ENCODE measurements around the gene RPL39L. TPM values are rescaled to one million over a fixed set of nuclear protein-coding genes. Genes with fewer than 3 reads are reported as not detected.

The RPL39L gene
- total RNA-seq, 1 experiment from 2014 or later, result 37.7 TPM

GRCh38 chr3:187104342-187104741, 35.0 kb downstream of the RPL39L start:
- CTCF ChIA-PET, result no interaction called here
- no peak for ATAC-seq
- intact Hi-C loops (cut with micrococcal nuclease; ENCODE audit: unreplicated experiment), result no loop called here

GRCh38 chr3:187103251-187103650, 36.0 kb downstream of the RPL39L start:
- no peak overlapping the region for H3K4me3 ChIP-seq (ENCODE audit: low read depth in 2 of 2, low read length in 2 of 2)
- ChIA-PET CTCF (no interaction called here), POLR2A (no interaction called here)
- in situ Hi-C loops (cut with HindIII; ENCODE audit: low pct_unique_long_range_greater_than_20kb, low sequenced_read_pairs) (no loop called here), intact Hi-C loops (cut with micrococcal nuclease; ENCODE audit: unreplicated experiment) (no loop called here)
- no peak for DNase-seq (ENCODE audit: low read depth, low spot score)
- no peaks in the 10 kb centered on the region for H3K9me3 ChIP-seq (ENCODE audit: control insufficient read depth, insufficient read depth, low read depth, low read length)
- H3K36me3 ChIP-seq (ENCODE audit: control insufficient read depth, insufficient read depth, low read length), result no peaks in the 10 kb centered on the region
- H3K27ac ChIP-seq (ENCODE audit: low read length), result no peak overlapping the region
- no peaks in the 10 kb centered on the region for H3K27me3 ChIP-seq (ENCODE audit: control insufficient read depth, insufficient read depth, low read length)
- ATAC-seq, result no peak
- no TSS peak for BruUV-seq (replicated peaks)
- TF ChIP-seq, protein P1, sequence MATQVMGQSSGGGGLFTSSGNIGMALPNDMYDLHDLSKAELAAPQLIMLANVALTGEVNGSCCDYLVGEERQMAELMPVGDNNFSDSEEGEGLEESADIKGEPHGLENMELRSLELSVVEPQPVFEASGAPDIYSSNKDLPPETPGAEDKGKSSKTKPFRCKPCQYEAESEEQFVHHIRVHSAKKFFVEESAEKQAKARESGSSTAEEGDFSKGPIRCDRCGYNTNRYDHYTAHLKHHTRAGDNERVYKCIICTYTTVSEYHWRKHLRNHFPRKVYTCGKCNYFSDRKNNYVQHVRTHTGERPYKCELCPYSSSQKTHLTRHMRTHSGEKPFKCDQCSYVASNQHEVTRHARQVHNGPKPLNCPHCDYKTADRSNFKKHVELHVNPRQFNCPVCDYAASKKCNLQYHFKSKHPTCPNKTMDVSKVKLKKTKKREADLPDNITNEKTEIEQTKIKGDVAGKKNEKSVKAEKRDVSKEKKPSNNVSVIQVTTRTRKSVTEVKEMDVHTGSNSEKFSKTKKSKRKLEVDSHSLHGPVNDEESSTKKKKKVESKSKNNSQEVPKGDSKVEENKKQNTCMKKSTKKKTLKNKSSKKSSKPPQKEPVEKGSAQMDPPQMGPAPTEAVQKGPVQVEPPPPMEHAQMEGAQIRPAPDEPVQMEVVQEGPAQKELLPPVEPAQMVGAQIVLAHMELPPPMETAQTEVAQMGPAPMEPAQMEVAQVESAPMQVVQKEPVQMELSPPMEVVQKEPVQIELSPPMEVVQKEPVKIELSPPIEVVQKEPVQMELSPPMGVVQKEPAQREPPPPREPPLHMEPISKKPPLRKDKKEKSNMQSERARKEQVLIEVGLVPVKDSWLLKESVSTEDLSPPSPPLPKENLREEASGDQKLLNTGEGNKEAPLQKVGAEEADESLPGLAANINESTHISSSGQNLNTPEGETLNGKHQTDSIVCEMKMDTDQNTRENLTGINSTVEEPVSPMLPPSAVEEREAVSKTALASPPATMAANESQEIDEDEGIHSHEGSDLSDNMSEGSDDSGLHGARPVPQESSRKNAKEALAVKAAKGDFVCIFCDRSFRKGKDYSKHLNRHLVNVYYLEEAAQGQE (IDR thresholded peaks at IDR 0.05; ENCODE audit: insufficient read depth in 1 of 2, low read depth in 2 of 2, low read length in 1 of 2), result no peak
- TF ChIP-seq, protein P2, sequence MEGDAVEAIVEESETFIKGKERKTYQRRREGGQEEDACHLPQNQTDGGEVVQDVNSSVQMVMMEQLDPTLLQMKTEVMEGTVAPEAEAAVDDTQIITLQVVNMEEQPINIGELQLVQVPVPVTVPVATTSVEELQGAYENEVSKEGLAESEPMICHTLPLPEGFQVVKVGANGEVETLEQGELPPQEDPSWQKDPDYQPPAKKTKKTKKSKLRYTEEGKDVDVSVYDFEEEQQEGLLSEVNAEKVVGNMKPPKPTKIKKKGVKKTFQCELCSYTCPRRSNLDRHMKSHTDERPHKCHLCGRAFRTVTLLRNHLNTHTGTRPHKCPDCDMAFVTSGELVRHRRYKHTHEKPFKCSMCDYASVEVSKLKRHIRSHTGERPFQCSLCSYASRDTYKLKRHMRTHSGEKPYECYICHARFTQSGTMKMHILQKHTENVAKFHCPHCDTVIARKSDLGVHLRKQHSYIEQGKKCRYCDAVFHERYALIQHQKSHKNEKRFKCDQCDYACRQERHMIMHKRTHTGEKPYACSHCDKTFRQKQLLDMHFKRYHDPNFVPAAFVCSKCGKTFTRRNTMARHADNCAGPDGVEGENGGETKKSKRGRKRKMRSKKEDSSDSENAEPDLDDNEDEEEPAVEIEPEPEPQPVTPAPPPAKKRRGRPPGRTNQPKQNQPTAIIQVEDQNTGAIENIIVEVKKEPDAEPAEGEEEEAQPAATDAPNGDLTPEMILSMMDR (IDR thresholded peaks at IDR 0.05), result no peak
- TF ChIP-seq SIN3A (IDR thresholded peaks at IDR 0.05; ENCODE audit: borderline replicate concordance, insufficient read depth, low read depth, low read length), result no peak
- no peak for TF ChIP-seq POLR2AphosphoS5 (IDR thresholded peaks at IDR 0.05; ENCODE audit: low read depth, low read length)
- TF ChIP-seq TCF7L2 (IDR thresholded peaks at IDR 0.05; ENCODE audit: low read depth, low read length), result no peak
- no peaks in the 10 kb centered on the region for H3K4me1 ChIP-seq (ENCODE audit: control insufficient read depth, insufficient read depth, low read length)

More at GRCh38 chr3:187104342-187104741, 35.0 kb downstream of the RPL39L start:
- TF ChIP-seq SIN3A (IDR thresholded peaks at IDR 0.05; ENCODE audit: borderline replicate concordance, insufficient read depth, low read depth, low read length) (no peak), TCF7L2 (IDR thresholded peaks at IDR 0.05; ENCODE audit: low read depth, low read length) (no peak), POLR2AphosphoS5 (IDR thresholded peaks at IDR 0.05; ENCODE audit: low read depth, low read length) (no peak)
- TF ChIP-seq, protein P2 (IDR thresholded peaks at IDR 0.05), result no peak
- TF ChIP-seq, protein P1 (IDR thresholded peaks at IDR 0.05; ENCODE audit: insufficient read depth in 1 of 2, low read depth in 2 of 2, low read length in 1 of 2), result no peak
- no peaks in the 10 kb centered on the region for H3K36me3 ChIP-seq (ENCODE audit: control insufficient read depth, insufficient read depth, low read length)
- POLR2A ChIA-PET, result no interaction called here
- in situ Hi-C loops (cut with HindIII; ENCODE audit: low pct_unique_long_range_greater_than_20kb, low sequenced_read_pairs), result no loop called here
- H3K4me3 ChIP-seq (ENCODE audit: low read depth in 2 of 2, low read length in 2 of 2), result no peak overlapping the region
- H3K4me1 ChIP-seq (ENCODE audit: control insufficient read depth, insufficient read depth, low read length), result no peaks in the 10 kb centered on the region
- BruUV-seq (replicated peaks), result no TSS peak
- no peak for DNase-seq (ENCODE audit: low read depth, low spot score)
- H3K27ac ChIP-seq (ENCODE audit: low read length), result no peak overlapping the region
- no peaks in the 10 kb centered on the region for H3K9me3 ChIP-seq (ENCODE audit: control insufficient read depth, insufficient read depth, low read depth, low read length)
- H3K27me3 ChIP-seq (ENCODE audit: control insufficient read depth, insufficient read depth, low read length), result no peaks in the 10 kb centered on the region

Data from Panc1 (cell line).